T follicular helper cell (primary cell): ENCODE data around the gene GMEB2.
"Not testable (repeated sequence)": the region's sequence is repeated elsewhere in the genome, so short reads cannot be mapped to it uniquely, and the experiment has no call there.

ENCODE experiments used
- DNase-seq: peaks from one replicate; pipeline ENCODE4 v3.0.0-alpha.2; 2020; ENCODE audit warnings: low read depth

GMEB2 gene

DNA sequence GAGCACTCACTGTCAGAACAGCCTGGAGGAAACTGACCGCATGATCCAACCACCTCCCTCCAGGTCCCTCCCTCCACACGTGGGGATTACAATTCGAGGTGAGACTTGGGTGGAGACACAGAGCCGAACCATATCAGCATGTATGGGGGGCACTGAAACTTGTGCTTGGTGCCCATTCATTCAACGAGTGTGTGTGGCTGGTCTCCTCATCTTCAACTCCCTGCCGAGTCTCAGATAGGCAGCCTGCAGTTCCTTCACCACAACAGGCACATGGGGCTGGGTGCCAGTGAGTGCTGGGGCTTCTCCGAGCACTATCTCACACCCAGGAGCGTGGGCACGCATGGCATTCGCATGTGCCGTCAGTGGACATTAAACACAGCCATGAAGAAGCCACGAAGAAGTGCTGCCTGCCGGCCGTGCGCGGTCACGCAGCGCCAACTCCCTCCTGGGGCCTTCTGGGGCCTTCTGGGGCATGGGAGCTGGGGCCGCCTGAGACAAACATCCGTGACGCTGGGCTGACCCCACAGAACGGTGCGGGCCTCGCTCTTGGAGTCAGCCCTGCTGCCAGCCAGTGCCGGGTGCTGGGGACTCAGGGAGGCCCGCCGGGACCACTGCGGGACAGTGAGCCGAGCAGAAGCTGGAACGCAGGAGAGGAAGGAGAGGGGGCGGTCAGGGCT is 30.5 kb upstream of the GMEB2 start:
- no peak for DNase-seq

DNA sequence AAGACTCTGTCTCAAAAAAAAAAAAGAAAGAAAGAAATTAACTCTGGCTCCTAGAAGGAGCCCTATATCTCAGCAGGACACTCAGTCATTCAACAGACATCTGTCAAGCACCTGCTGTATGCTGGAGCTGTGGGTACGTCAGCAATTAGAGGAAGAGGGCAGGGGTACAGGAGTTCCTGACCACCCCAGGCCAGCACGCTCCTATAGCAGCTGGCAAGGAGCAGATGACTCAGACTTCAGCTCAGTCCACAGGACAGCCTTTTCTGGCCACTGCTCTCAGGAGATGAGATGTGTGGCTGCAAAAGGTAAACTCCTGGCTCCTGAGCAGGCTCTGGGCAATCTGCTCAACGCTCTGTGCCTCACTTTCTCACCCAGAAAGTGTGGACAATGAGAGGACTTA is 29.6 kb upstream of the GMEB2 start:
- DNase-seq: no peak

DNA sequence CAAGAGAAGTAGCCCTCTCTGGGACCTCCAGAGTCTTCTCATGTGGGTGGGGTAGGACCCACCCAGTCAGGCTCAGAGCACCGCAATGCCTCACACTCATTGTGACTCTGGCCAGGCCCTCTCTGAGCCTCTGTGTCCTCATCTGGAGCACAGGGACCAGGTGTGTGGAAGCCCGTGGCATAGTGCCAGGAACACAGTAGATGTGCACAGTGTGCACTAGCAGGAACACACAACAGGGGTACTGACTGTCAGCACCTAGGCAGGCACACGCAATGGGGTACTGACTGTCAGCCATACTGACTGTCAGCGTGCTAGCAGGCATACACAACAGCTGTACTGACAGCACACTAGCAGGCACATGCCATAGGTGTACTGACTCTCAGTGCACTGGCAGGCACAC is 28.3 kb upstream of the GMEB2 start:
- no peak for DNase-seq

DNA sequence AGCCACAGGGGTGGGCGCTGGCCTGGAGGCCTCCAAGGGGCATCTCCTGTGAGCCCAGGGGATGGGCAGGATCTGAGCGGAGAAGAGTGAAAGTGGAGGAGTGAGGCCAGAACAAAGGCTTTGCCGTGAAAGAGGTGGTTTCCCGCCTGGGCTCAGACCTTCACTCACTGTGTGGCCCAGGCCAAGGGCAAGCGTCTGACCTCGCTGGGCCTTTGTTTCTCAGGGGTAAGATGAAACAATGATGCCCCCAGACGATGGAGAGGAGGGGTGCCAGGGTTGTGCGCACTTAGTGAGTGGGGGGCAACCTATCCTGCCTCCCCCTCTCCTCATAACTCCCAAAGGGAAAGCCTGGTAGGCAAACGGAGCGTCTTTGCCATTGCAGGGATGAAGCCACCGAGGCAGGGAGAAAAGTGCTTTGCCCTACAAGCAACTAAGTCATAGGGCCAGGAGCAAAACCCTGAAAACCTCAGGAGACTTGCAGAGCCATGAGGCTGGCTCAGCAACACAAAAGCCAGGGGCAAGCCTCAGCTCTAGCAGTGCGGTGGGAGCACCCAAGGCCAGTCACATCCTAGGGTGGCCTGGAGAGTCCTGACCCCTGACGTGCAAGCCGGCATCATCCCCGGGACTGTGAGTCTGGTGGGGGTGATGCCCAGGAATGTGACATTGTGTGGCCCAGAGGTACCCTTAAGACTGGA is 27.2 kb upstream of the GMEB2 start:
- no peak for DNase-seq

DNA sequence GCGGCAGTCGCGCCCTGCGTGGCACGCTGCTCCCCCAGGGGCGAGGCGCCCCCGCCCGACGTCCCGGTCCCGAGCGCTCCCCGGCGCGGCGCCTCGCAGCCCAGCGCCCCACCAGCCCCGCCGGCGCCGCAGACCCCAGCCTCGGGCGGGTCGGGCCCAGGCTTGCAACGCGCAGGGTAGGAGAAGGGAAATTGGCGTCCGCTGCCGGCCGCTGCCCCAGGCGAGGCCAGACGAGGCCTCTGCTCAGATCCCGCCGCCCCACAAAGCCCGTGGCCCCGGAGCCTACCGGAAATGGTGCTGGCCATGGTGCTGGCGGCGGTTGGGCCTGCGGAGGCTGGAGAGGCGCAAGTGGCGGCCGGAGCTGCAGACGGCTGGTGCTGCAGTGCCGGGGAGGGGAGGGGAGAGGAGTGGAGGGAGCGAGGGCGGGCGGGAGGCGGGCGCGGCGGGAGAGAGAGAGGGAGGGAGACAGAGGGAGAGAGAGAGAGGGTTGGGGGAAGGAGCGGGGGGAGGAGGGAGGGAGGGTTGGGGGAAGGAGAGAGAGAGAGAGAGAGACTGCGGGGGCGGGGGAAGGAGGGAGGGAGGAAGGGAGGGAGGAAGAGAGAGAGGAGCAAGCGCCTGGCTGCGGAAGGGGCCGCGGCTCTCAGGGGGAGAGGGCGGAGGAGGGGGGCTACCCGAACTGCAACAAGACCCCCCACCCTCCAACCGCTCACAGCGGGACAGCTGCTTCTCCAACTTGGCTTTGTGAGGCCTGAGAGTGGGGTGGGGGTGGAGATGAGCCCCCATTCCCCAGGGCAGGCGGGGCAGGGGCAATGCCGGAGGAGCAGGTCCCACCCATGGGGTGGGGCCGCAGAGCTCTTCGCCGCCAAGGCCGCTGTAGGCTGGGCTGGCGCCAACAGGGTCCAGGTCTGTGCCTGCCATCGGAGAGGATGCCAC is 26.4 kb upstream of the GMEB2 start, which contains the start of gene STMN3:
TSS of gene STMN3 (minus strand) at position 384 of the 933 bp plus-strand sequence. CDS start at position 305, 79 bp downstream.
- DNase-seq: no peak

DNA sequence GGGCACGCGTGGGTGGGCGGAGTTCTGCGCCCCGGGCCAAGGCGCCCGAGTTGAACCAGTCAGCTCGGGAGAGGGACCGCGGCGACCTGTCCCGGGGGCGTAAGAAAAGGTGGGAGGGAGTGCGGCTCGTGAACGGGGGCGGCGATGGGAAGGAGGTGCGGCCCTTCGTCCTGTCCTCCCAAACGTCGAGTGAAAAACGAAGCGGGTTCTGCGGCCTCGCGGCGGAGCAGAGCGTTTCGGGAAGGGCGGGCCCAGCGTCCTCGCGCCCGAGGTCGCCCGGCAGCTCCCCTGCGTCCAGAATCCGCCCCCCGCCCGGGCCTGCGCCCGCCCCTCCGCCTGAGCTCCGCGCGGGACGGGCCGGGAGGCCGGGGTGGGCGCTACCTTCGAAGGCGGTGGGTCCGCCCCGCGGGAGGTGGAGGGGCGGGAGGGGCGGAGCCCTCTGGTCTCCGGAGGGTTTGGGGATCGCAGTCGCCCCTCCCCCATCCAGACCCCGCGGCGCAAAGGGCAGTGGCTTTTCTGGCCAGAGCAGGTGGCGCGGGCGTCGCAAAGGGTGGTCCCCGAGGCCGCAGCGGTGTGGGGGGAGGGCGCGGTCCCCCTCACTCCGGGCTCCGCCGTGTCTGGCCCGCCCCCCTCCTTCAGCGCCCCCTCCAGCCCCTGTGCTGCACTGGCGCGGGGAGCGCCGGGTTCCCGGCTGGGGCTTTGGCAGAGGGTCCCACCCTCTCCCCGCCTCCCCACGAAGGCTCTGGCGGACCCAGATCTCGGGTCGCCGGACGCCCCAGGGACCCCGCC is 25.5 kb upstream of the GMEB2 start:
- DNase-seq: no peak

DNA sequence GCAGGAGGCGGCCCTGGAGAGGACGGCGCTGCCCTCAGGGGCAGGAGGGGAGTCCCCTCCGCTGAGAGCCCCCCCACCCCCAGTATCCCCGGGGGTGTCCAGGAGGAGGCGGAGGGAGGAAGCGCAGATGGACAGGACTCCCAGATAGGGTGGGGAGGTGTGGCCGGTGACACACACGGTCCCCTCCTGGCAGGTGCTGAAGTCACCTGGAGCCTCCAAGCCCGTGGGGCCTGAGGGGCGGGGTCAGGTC is 25.0 kb upstream of the GMEB2 start:
- DNase-seq: no peak

DNA sequence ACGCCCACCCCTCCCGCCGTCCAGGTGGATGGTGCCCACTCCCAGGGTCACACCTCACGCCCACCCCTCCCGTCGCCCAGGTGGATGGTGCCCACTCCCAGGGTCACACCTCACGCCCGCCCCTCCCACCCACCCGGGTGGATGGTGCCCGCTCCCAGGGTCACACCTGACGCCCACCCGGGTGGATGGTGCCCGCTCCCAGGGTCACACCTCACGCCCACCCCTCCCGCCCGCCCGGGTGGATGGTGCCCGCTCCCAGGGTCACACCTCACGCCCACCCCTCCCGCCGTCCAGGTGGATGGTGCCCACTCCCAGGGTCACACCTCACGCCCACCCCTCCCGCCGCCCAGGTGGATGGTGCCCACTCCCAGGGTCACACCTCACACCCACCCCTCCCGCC is 23.6 kb upstream of the GMEB2 start:
- not testable (repeated sequence) for DNase-seq

DNA sequence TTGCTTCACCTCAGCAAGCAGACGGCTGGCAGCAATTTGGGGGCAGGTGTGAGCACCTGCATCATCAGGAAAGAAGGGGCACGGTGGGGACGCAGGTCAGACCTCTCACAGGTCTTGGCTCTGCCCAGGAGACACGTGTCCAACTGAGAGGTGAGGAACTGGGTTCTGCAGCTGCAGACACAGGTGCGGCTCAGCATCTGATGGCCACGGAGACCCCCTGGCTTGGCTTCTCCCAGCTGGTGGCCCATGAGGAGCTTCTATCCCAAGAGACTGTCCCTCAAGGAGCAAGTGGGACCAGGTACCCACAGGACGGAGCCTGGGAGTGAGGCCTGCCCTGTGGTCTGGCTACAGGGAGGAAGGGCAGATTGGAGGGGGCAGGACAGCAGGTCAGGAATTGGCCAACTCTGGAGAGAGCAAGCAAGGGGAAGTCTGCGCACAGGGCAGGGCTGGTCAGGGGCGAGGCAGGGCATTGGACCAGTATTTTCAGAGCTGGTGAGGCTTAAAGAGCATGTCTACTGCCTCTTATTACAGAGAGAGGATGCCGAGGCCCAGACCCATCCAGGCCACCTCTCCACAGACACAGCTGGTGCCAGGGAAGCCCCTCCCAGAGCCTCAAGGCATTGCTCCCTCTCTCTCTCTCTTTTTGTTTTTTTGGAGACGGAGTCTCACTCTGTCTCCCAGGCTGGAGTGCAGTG is 22.1 kb upstream of the GMEB2 start:
- DNase-seq: no peak

DNA sequence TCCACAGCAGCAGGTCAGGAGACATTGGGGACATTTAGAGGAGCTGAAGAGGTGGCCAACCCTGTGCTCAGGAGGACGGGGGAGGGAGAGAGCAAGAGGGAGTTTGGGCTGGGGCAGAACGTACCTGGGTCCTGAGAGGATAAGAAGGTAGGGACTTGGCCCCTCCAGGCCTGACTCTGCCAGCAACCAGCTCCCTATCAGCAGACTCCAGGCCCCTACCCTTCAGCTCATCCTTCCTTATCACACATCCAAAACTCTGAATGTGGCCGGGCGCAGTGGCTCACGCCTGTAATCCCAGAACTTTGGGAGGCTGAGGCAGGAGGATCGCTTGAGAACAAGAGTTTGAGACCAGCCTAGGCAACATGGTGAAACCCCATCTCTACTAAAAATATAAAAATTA is 21.3 kb upstream of the GMEB2 start:
- no peak for DNase-seq

DNA sequence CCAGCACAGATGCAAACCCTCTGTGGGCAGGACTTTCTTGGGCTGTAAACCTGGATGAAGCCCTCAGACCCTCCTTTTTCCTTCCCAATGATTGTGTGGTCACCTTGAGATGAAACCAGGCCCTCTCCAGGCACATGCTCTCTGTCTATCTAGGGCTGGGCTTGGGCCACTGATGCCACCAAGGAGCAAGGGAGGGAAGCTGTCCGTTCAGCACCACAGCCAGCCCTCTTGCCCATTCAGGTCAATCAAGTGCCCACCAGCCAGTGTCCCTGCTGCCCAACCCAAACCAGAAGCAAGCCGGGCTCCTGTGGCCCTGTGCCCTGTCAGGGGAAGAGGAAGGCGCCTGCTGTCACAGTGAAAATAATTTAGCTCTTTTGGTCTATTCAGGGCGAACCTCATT is 18.3 kb upstream of the GMEB2 start:
- no peak for DNase-seq

DNA sequence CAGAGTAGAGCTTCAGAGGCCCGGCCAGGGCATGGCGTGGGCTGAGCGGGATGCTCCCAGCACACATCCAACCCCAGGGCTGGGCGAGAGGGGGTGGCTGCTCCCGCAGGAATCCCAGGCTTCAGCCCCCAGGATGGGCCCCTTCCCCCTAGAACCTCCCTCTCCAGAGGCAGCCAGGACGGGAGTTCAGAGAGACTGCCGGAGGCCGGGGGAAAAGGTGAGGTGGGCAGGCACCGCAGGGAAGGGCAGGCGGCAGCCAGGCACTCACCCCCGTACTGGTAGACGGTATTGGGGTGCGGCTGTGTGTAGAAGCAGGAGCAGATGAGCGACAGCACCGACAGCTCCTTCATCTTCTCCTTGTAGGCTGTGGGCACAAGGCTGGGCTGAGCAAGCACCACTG is 17.0 kb upstream of the GMEB2 start:
- DNase-seq: no peak

DNA sequence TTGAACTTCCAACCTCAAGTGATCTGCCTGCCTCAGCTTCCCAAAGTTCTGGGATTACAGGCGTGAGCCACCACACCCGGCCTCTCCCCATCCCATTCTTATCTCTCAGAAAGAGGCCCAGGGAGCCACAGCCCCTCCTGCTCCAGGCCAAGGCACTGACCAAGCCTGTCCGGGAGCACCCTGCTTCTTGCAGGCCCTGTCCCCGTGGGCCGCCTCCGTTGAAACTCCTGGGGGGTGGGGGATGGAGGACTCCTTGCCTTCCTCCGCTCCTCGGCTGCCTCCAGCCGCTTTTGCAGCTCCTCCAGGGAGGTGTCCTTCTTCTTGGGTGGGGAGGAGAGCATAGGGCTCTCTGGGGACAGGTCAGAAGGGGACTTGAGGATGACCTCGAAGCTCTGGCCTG is 16.6 kb upstream of the GMEB2 start:
- DNase-seq: no peak

DNA sequence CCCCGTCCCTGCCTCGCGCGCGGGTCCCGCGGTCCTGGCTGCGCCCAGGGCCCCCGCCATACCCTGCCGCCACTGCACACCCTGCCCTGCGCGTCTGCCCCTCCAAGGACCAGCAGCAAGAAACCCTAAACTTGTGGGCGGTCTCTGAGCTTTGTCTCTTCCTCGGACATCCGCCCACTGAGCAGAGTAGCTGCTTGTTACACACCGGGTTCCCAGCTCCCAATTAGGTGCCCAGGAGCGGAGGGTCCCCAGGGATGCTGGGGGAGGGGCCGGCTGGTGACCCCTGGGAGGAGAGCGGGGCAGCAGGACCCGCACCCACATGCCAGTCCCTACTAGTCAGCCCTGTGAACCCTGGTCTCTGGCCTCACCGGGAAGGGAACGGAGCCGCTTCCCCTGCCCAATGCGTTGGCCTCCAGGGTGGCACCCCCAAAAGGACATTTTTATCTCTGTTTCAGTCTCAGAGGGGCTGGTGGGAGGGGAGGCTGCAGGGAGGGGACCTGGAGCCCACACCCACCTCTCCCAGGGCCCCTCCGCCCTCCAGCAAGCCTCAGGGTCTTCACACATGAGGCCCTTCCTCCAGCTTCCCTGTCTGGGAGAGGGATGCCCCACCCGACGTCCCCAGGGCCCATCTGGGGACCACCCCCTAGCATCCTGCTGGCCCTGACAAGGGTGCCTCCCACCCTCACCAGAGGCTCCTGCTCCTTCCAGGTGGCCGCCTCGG is 15.8 kb upstream of the GMEB2 start:
- no peak for DNase-seq

DNA sequence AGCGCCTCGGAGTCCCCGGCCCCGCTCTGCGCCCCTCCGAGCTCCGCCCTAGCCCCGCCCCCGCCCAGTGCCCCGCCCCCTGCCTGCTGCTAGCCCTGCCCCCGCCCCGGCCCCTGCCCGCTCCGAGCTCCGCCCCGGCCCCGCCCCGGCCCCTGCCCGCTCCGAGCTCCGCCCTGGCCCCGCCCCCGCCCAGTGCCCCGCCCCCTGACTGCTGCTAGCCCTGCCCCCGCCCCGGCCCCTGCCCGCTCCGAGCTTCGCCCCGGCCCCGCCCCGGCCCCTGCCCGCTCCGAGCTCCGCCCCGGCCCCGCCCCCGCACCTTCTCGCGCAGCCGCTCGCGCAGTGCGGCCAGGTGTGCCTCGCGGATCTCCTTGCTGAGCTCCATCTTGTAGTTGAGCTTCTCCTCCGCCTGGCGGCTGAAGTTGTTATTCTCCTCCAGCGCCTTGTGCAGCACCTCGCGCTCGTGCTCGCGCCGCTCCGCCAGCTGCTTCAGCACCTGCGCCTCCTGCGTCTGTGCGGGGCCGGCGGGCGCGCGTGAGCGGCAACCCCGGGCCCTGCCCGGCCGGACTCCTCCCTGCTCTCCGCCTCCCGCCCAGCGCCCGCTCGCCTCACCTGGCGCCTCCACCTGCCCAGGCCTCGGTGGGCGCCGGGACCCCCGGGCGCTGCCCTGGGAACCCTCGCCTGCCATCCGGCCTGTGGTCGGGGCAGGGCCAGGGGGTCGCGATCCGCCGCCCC is 15.1 kb upstream of the GMEB2 start:
- peak; percentile 95 for DNase-seq

DNA sequence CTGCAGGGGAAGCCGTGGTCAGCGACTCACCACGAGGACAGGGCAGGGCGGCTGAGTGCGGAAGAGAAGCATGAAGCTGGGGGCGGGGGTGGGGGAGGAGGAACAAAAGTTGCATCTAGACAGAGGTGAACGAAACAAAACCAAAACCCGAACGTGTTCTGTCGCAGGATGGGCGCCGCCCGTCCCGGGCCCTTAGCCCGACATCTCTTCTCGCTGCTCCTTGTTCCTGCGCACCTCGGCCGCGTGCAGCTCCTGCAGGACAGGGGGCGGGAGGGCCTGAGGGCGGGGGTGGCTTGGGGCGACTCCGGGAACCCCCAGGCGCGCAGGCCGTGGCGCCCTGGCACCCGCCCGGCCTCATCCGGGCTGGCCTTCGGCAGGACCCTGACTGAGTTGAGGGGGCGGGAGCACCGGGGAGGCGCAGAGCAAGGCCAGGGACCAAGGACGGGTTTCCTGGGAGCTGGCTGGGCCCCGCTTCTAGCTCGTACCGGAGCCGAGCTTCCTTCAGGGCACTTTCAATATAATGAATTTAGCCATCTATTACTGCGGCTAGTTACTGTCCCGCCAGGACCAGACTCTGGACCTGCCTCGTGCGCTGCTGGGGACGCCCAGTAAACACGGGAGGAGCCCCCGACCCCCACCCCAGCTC is 14.4 kb upstream of the GMEB2 start:
- no peak for DNase-seq

DNA sequence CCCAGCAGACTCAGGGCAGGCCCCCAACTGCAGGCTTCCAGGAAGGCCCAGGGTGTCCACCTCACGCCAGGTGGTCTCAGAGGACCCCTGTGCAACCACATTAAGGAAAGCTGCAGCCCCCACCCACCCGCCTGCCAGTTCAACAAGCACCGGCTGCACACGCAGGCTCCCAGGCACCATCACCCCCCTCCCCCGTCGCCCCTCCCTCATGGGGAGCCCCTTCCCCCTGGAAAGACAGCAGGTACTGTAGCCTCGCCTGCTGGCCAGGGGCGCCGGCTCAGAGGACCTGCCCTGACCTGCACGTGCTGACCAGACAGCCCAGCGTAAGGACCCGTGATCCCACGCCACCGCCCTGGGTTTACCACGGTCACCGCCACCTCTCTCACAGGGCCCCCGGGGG is 13.8 kb upstream of the GMEB2 start:
- not testable (repeated sequence) for DNase-seq

DNA sequence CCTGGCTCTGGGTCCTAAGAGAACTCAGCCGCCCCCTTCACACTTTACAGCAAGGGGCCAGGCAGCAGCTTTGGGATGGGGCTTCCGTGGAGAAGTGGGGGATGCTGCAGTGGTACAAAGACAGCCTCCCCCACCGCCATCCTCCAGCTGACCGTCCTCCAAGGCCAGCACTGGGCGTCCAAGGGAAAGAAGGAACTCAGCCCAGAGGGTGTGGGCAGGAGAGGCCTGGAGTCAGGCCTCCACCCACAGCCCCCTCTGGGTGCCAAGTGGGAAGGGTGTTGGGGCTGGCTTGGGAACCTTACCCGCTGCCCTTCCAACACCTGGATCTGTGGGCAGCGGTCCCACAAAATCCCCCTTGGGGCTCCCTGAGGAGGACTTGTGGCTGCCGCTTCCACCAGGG is 13.2 kb upstream of the GMEB2 start:
- DNase-seq: no peak

DNA sequence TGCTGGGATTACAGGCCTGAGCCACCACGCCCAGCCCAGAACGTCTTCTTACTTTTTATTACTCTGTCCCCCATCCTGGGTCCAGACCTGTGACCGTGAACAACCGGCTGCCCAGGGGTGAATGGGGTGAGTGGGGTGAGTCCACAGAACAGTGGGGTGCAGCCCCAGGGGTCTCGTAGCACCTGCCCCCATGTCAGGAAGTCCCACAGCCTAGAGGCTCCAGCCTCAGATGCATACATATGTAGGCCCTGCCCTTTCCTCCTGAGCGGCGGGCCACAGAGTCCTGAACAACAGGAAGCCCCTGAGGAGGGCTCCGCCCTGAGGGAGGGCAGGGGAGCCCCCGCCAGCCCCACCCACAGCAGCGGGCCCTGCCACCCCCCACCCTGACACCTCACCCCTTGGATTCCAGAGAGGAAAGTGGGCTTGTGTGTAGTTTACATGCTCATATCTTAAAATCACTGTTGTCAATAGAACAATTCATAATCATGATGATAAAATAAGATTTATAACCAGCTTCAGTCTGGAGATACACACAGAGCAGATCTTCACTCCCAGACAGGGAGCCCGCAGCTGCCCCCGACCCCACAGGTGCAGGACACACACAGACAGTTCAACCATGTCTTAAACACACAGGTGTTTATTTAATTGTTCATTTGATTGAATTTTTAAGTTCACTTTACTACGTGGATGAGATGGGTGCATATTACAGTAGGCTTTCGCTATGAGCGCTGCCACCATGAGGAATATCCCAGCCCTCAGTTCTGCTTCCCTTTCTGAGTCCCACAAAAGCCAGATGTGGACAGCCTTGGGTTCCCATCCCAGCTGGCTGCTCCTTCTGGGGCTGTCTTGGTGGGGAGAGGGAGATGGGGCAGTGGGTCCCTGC is 12.4 kb upstream of the GMEB2 start:
- peak; percentile 61 for DNase-seq
